HL-60 (cell line): ENCODE results near the gene ROR1.

ENCODE experiments used
- DNase-seq, 2 experiments: peaks; one replicate each; pipeline ENCODE4 v3.0.0-alpha.2; 2010 to 2020; ENCODE audit warnings: low read depth in 1 of 2, low spot score in 1 of 2
- H3K27ac ChIP-seq: fragments of 250-450 bp; sonication (Bioruptor Pico); replicated peaks from 2 replicates; pipeline ENCODE4 v1.5.1; 2020; ENCODE audit warnings: mild to moderate bottlenecking, moderate library complexity
- H3K27me3 ChIP-seq: fragments of 250-450 bp; sonication (Bioruptor Pico); 2 replicates; pipeline ENCODE4 v1.5.1; 2021; ENCODE audit warnings: mild to moderate bottlenecking, moderate library complexity; ENCODE audit not compliant: insufficient read depth, poor library complexity, severe bottlenecking
- H3K4me3 ChIP-seq: replicated peaks from 2 replicates; pipeline ENCODE4 v1.5.1; 2011; ENCODE audit warnings: mild to moderate bottlenecking, control low read depth, low read length; ENCODE audit not compliant: insufficient read depth
- GABPA ChIP-seq: IDR thresholded peaks from 2 replicates; pipeline ENCODE4 v1.6.1; 2012; ENCODE audit warnings: low read depth
- POLR2AphosphoS5 ChIP-seq: IDR thresholded peaks from 2 replicates; pipeline ENCODE4 v1.6.1; 2012; ENCODE audit warnings: low read depth
- SPI1 ChIP-seq: IDR thresholded peaks from 2 replicates; pipeline ENCODE4 v1.6.1; 2012; ENCODE audit warnings: low read depth, mild to moderate bottlenecking, borderline replicate concordance
- TF ChIP-seq, protein P1 (sequence below): IDR thresholded peaks from one replicate; pipeline ENCODE4 v1.5.1; 2011; ENCODE audit warnings: low read length, control low read depth, inconsistent platforms; ENCODE audit not compliant: insufficient read depth
- TF ChIP-seq, protein P2 (sequence below): IDR thresholded peaks from 2 replicates; pipeline ENCODE4 v1.6.1; 2012; ENCODE audit warnings: low read depth; ENCODE audit not compliant: insufficient replicate concordance

The ROR1 gene

DNA sequence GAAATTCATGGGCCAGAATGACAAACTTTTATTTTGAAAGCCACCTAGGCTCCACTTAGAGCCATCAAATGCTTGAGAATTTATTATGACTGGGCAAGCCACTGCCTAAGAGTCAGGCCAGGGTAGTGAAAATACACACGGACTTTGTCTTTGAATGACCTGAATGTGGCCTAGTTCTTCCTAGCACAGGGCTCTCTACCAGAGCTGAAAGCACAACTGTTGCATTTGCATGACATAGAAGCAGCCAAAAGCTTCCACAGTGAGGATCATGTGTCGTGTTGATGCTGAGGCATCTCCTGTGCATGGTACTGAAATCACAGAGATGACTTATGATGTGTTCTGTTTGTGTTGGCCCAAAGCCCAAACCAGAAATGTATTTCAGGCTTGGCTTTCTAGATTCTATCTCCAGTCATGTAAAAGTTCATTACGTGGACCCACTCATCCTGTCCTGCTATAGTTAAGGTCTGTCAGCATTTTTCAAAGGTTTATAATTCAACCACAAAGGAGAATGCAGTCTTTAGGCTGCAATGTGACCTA is 265.6 kb downstream of the ROR1 start:
- H3K27ac ChIP-seq = no peak overlapping the region
- TF ChIP-seq GABPA = no peak
- TF ChIP-seq, protein P1, sequence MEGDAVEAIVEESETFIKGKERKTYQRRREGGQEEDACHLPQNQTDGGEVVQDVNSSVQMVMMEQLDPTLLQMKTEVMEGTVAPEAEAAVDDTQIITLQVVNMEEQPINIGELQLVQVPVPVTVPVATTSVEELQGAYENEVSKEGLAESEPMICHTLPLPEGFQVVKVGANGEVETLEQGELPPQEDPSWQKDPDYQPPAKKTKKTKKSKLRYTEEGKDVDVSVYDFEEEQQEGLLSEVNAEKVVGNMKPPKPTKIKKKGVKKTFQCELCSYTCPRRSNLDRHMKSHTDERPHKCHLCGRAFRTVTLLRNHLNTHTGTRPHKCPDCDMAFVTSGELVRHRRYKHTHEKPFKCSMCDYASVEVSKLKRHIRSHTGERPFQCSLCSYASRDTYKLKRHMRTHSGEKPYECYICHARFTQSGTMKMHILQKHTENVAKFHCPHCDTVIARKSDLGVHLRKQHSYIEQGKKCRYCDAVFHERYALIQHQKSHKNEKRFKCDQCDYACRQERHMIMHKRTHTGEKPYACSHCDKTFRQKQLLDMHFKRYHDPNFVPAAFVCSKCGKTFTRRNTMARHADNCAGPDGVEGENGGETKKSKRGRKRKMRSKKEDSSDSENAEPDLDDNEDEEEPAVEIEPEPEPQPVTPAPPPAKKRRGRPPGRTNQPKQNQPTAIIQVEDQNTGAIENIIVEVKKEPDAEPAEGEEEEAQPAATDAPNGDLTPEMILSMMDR = no peak
- TF ChIP-seq, protein P2, sequence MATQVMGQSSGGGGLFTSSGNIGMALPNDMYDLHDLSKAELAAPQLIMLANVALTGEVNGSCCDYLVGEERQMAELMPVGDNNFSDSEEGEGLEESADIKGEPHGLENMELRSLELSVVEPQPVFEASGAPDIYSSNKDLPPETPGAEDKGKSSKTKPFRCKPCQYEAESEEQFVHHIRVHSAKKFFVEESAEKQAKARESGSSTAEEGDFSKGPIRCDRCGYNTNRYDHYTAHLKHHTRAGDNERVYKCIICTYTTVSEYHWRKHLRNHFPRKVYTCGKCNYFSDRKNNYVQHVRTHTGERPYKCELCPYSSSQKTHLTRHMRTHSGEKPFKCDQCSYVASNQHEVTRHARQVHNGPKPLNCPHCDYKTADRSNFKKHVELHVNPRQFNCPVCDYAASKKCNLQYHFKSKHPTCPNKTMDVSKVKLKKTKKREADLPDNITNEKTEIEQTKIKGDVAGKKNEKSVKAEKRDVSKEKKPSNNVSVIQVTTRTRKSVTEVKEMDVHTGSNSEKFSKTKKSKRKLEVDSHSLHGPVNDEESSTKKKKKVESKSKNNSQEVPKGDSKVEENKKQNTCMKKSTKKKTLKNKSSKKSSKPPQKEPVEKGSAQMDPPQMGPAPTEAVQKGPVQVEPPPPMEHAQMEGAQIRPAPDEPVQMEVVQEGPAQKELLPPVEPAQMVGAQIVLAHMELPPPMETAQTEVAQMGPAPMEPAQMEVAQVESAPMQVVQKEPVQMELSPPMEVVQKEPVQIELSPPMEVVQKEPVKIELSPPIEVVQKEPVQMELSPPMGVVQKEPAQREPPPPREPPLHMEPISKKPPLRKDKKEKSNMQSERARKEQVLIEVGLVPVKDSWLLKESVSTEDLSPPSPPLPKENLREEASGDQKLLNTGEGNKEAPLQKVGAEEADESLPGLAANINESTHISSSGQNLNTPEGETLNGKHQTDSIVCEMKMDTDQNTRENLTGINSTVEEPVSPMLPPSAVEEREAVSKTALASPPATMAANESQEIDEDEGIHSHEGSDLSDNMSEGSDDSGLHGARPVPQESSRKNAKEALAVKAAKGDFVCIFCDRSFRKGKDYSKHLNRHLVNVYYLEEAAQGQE = no peak
- TF ChIP-seq POLR2AphosphoS5 = no peak
- no peak for TF ChIP-seq SPI1
- DNase-seq = no peak
- H3K4me3 ChIP-seq = no peak overlapping the region
- H3K27me3 ChIP-seq = peaks cover 5% of the 10 kb centered on the region

DNA sequence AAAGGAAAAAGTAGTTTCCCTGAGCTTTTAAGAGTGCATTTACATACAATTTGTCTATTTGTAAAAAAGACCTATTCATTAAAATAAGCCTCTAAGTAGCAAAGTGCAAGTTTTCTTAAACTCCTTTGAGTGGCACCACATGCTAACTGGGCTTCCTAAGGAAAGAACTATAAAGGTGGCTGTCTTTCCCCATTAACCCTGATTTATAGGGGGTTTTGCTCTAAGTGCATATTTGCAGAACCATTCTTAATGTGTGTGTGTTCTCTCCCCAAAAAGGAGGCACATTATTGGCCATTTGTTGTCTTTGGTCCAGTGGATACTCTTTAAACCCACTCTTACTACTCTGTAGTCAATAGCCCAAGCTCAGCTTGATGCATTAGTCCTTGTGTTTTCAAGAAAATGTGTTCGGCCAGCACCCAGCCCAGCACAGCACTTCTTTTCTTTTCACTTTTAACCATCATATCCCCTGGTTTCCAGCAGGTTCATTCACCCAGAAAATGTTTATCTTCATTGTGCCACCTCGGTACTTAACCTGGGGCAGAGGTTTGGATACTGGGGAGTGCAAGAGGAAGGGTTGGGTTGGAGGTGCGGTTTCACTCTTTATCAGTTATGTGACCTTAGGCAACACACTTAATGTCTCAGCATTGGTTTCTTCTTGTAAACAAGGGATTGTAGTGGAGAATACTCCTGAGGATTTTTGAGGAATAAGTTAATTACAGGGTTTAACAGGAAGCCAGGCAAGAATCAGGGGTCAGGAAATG is 267.7 kb downstream of the ROR1 start:
- no peak for DNase-seq
- TF ChIP-seq SPI1 (no peak), GABPA (no peak), POLR2AphosphoS5 (no peak)
- TF ChIP-seq, protein P1 = no peak
- TF ChIP-seq, protein P2 = no peak
- Histone ChIP-seq H3K4me3 (no peak overlapping the region), H3K27me3 (peaks cover 5% of the 10 kb centered on the region), H3K27ac (no peak overlapping the region)

DNA sequence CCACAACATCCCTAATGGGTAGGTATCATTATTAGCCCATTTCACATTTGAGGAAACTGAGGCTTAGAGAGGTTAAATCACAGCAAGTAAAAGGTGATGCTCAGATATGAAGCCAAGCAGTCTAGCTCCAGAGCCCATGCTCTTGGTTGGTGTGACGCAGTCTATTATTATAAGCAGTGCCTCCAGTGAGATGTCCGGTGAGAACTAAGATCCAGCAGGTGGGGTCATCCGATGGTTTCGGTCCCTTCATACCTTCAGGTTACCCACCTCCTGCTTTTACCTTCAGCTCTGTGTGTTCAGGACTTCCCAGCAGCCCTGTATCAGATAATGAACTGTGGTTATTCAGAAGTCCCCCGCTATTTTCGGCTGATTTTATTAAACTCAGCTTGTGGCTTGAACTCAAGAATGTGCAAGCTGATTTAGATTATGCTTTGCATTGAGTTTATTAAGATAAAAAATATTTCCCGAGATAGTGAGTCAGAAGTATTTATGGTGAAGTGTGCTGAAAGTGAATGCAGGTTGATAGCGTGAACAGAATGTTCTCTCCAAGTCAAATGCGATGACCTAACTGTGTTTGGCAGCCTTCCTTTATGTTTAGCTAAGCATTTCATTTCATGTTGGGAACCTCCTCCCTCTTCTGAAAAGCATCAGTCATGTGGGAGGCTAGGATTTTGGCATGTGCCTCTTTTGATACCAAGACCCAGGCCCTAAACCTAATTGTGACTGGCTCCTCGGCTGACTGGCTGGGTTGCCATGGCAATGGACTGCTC is 268.7 kb downstream of the ROR1 start:
- no peak for TF ChIP-seq GABPA
- TF ChIP-seq SPI1 = no peak
- TF ChIP-seq POLR2AphosphoS5 = no peak
- TF ChIP-seq, protein P2 = no peak
- TF ChIP-seq, protein P1 = no peak
- Histone ChIP-seq H3K4me3 (no peak overlapping the region), H3K27ac (no peak overlapping the region), H3K27me3 (peaks cover 5% of the 10 kb centered on the region)
- DNase-seq = no peak
